ENCODE data around the gene GZMM. TPM values are rescaled to one million over a fixed set of nuclear protein-coding genes. Genes with fewer than 3 reads are reported as not detected.

The GZMM gene
- total RNA-seq, 1 experiment from 2014 or later, result 0.38 TPM

DNA sequence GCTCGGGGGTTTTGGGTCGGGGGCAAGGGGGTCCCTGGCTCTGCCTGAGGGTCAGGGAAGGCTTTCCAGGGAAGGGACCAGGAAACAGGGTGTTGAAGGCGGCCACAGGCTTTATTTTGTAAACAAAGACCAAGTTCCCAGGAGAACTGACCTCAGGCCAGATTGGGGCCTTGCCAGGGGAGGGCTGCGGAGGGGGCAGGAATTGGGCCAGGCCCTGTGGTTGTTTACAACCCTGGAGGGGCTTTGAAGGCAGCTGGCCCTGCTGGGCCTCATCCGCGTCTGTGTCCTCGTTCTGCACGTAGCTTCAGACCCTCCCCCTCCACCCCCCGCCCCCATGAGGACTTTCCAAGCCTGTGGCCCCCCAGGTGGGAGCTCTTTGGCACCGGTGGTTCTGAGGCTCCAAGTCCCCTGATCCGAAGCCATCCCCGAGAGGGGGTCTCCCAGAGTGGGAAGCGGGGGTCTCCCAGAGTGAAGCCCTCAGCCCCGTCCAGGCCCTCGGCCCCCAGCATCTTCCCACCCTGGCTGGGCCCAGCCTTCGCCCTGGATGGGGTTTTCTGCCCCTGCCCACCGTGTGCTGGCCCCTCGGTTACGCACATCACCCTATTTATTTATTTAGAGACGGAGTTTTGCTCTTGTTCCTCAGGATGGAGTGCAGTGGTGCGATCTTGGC, 15.1 kb downstream of the GZMM start:
- Histone ChIP-seq H3K36me3 (replicated peaks; ENCODE audit: control insufficient read depth, insufficient read depth, low read length) (no peaks in the 10 kb centered on the region), H3K4me3 (ENCODE audit: insufficient read depth, low read depth, low read length) (no peak overlapping the region), H3K27me3 (ENCODE audit: control insufficient read depth, insufficient read depth, low read length) (no peaks in the 10 kb centered on the region)
- DNase-seq, result no peak

DNA sequence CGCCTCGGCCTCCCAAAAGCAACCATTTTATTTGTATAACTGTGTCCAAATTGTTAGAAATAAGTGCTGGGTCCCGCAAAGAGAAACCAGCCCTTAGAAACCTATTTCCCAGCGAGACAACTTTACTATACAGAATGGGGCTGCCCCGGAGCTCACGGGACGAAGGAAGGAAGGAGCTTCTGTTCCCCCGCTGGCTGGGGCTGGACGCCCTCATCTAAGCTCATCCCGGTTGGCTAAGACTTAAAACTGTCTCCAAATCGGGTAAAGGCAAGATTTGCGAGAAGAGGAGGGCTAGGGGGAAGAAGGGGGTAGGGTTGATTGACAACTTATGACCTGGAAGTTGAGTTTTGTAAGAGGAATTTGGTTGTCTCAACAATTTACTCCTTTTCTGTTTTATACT, 16.3 kb downstream of the GZMM start:
- no peaks in the 10 kb centered on the region for H3K36me3 ChIP-seq (replicated peaks; ENCODE audit: control insufficient read depth, insufficient read depth, low read length)
- H3K27me3 ChIP-seq (ENCODE audit: control insufficient read depth, insufficient read depth, low read length), result no peaks in the 10 kb centered on the region
- H3K4me3 ChIP-seq (ENCODE audit: insufficient read depth, low read depth, low read length), result no peak overlapping the region
- no peak for DNase-seq

DNA sequence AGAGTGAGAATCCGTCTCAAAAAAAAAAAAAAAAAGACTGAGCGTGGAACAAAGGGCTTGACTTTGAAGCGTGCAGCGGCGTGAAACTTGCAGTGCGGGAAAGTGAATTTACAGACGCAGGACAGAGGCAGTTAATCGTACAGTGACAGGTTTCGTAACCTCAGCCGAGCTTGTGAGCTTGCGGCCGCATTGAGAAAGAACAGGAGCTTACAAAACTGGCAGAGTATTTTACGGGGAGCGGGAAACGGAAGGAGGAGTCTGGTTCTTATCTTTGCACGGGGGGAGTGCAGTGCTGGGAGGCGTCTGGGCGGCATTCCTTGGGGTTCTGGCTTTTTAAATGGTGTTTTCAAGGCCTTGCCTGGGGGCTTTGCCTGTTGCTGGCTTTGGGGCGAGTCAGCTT, 22.6 kb downstream of the GZMM start:
- Histone ChIP-seq H3K36me3 (replicated peaks; ENCODE audit: control insufficient read depth, insufficient read depth, low read length) (no peaks in the 10 kb centered on the region), H3K27me3 (ENCODE audit: control insufficient read depth, insufficient read depth, low read length) (no peaks in the 10 kb centered on the region), H3K4me3 (ENCODE audit: insufficient read depth, low read depth, low read length) (no peak overlapping the region)
- DNase-seq, result no peak

DNA sequence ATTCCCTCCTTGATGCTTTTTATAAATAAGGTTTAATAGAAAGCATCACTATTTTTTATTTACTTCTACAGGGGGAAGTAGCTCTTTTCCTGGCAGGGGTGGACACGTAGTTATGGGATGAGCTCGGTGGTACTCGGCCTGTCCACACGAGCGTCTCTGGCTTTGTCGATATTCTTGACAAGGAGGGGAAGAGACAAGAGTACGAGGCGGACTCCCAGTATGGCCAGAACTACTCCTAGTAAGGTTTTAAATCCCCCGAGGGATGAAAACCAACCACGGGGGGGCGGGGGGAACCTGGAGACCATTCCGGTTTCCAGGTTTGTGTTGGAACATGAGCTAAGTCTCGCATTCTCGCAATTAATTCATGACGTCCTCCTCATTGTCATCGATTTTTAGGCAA, 23.0 kb downstream of the GZMM start:
- Histone ChIP-seq H3K27me3 (ENCODE audit: control insufficient read depth, insufficient read depth, low read length) (no peaks in the 10 kb centered on the region), H3K36me3 (replicated peaks; ENCODE audit: control insufficient read depth, insufficient read depth, low read length) (no peaks in the 10 kb centered on the region), H3K4me3 (ENCODE audit: insufficient read depth, low read depth, low read length) (no peak overlapping the region)
- no peak for DNase-seq

DNA sequence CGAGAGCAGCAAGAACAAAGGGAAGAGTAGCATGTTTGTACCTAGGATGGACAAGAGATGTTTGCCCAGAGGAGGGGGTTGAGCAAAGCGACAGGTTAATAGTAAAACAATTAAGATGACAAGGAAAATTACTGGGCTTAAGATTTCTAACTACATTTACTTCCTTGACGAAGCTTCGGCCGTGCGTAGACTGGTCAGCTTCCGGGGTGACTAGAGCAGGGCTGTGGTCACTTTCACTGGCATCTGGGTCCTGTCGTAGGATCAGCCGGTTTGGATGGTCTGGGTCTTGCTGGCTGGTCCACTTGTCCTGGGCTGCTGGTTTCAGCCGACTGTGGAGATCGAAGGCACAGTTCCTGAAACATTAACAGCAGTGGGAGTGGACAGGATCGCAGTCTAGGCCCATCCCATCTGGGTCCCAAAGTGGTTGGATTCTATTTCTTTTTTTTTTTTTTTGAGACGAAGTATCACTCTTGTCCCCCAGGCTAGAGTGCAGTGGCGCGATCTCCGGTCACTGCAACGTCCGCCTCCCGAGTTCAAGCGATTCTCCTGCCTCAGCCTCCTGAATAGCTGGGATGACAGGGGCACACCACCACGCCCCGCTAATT, 23.5 kb downstream of the GZMM start:
- Histone ChIP-seq H3K27me3 (ENCODE audit: control insufficient read depth, insufficient read depth, low read length) (no peaks in the 10 kb centered on the region), H3K4me3 (ENCODE audit: insufficient read depth, low read depth, low read length) (no peak overlapping the region), H3K36me3 (replicated peaks; ENCODE audit: control insufficient read depth, insufficient read depth, low read length) (no peaks in the 10 kb centered on the region)
- no peak for DNase-seq

DNA sequence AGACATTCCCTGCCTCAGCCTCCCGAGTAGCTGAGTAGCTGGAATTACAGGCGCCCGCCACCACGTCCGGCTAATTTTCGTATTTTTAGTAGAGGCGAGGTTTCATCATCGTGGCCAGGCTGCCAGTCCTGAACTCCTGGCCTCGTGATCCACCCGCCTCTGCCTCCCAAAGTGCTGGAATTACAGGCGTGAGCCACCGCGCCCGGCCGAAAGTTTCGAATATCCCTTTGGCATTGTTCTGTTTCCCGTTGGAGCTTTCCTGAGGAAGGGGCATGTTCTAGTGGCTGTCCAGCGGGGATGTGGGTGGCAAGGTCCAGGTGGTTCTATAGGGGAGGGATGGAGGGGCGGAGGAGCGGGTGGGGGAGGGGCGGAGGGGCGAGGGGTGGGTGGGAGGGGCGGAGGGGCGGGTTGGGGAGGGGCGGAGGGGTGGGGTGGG, 26.4 kb downstream of the GZMM start:
- H3K36me3 ChIP-seq (replicated peaks; ENCODE audit: control insufficient read depth, insufficient read depth, low read length), result no peaks in the 10 kb centered on the region
- H3K4me3 ChIP-seq (ENCODE audit: insufficient read depth, low read depth, low read length), result no peak overlapping the region
- no peaks in the 10 kb centered on the region for H3K27me3 ChIP-seq (ENCODE audit: control insufficient read depth, insufficient read depth, low read length)
- DNase-seq, result peak; percentile 90

DNA sequence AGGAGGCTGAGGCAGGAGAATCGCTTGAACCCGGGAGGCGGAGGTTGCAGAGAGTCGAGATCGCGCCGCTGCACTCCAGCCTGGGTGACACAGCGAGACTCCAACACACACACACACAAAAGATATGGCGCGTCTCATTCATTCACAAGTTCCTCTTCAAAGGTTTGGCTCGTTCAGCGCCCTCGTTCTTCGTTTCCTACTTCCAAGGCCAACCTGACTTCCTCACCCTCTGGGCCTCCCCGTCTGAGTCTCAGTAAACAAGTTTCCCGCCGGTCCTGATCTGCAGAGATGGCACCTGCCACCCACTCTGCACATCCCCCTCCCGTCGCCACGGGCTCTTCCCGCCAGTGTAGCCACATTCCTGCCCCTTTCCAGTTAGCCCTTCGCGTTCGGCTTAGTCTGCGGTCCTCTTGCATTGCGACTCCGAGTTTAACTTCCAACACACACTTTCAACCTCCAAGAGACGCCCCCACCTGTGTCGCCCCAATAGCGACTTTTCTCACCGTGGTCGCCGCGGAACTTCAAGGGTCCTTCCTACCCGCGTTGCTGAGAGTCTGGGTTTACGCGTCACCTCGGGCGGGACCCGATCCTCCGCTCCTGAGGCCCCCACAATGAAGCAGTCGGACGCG, 27.2 kb downstream of the GZMM start:
- H3K36me3 ChIP-seq (replicated peaks; ENCODE audit: control insufficient read depth, insufficient read depth, low read length), result no peaks in the 10 kb centered on the region
- H3K27me3 ChIP-seq (ENCODE audit: control insufficient read depth, insufficient read depth, low read length), result no peaks in the 10 kb centered on the region
- H3K4me3 ChIP-seq (ENCODE audit: insufficient read depth, low read depth, low read length), result peak overlapping the region; percentile 49
- DNase-seq, result peak; percentile 82

DNA sequence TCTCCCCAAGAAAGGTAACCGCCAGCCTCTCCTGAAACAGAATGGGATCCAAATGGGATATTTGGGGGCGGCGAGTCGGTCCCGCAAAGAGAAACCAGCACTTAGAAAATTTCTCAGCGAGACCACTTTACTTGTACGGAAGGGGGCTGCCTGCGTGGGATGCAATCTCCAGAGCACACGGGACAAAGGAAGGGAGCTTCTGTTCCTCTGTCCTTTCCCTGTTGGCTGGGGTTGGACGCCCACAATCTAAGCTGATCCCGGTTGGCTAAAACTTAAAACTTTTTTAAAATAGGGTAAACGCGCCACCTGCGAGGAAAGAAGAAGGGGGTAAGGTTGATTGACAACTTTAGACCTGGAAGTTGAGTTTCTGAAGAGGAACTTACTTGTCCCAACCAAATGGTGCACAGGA, 27.7 kb downstream of the GZMM start:
- Histone ChIP-seq H3K27me3 (ENCODE audit: control insufficient read depth, insufficient read depth, low read length) (no peaks in the 10 kb centered on the region), H3K4me3 (ENCODE audit: insufficient read depth, low read depth, low read length) (peak overlapping the region; percentile 49), H3K36me3 (replicated peaks; ENCODE audit: control insufficient read depth, insufficient read depth, low read length) (no peaks in the 10 kb centered on the region)
- no peak for DNase-seq

DNA sequence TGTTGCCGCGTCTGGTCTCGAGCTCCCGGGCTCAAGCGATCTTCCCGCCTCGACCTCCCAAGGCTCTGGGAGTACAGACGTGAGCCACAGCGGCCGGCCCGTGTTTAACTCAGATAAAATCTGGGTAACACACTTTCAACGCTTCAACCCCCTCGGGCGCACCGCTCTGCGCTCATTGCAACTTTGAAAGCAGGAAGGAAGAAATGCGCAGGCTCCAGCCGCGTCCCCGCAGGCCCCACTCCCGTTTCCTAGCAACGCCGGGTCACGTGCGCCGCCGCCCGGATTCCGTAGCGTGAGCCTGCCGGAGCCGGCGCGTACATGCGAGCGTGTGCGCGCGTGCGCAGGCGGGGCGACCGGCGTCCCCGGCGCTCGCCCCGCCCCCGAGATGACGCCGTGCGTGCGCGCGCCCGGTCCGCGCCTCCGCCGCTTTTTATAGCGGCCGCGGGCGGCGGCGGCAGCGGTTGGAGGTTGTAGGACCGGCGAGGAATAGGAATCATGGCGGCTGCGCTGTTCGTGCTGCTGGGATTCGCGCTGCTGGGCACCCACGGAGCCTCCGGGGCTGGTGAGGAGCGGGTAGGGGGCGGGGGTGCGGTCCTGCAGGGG, 28.4 kb downstream of the GZMM start, which contains the start of gene BSG:
Gene BSG (plus strand): TSS at position 457 of the 603 bp plus-strand sequence. CDS start 39 bp downstream, at position 496.
- peak within 1 kb of the TSS; percentile 98 for H3K4me3 ChIP-seq (ENCODE audit: insufficient read depth, low read depth, low read length)
- 0 out of 2 replicates have a peak, but pooled peaks cover 2% of the 10 kb centered on the region for H3K36me3 ChIP-seq (replicated peaks; ENCODE audit: control insufficient read depth, insufficient read depth, low read length)
- DNase-seq, result peak; percentile 100
- H3K27me3 ChIP-seq (ENCODE audit: control insufficient read depth, insufficient read depth, low read length), result no peaks in the 10 kb centered on the region

DNA sequence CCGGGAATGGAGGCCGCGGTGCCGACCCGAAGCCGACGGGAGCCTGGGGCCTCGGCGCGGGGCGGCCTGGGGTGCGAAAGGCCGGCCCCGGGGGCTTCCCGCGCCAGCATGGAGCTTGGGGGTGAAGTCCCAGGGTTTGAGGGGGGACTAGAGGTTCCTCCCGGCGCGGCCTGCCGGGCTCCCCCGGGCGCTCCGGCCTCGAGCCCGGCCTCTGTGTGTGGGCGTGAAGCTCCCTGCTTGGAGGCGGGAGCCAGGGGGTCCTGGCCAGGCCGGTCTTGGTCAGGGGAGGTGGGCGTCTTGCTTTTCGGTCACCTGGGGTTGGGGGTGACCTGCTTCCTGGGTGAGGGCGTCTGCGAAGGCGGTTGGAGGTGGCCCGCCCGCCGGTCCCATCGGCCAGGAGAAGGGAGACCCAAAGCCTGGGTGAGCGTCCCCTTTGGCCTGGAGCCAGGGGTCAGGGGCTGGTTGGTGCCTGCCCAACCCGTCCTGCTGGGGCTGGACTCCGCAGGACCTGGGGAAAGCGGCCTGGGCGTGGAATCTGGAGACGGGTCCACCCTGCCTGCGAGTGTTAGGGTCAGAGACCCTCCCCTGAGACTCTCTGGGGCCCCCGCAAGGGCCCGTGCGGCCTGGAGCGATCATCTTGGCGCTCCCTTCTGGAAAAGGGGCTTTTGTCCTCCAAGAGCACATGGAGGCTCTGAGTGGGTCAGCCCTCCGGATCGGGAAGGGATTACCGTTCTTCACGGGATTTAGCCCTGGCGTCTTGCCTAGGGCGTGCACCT, 29.1 kb downstream of the GZMM start:
- Histone ChIP-seq H3K27me3 (ENCODE audit: control insufficient read depth, insufficient read depth, low read length) (no peaks in the 10 kb centered on the region), H3K4me3 (ENCODE audit: insufficient read depth, low read depth, low read length) (peak overlapping the region; percentile 98), H3K36me3 (replicated peaks; ENCODE audit: control insufficient read depth, insufficient read depth, low read length) (0 out of 2 replicates have a peak, but pooled peaks cover 2% of the 10 kb centered on the region)
- DNase-seq, result peak; percentile 79

DNA sequence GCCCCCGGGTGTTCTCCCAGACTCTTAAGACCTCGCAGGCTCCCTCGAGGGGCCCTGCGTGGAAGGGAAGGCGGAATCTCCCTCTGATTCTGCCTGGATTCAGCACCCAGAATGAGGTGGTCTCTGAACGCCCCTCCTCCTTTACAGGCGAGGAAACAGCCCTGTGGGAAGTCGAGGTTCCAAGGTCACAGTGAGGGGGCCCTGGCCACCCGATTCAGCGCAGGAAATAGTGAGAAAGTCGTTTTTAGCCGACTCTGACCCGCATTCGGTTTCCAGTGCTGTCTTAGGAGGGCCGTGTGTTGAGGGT, 29.6 kb downstream of the GZMM start:
- no peaks in the 10 kb centered on the region for H3K27me3 ChIP-seq (ENCODE audit: control insufficient read depth, insufficient read depth, low read length)
- DNase-seq, result no peak
- peak overlapping the region; percentile 98 for H3K4me3 ChIP-seq (ENCODE audit: insufficient read depth, low read depth, low read length)
- H3K36me3 ChIP-seq (replicated peaks; ENCODE audit: control insufficient read depth, insufficient read depth, low read length), result 0 out of 2 replicates have a peak, but pooled peaks cover 2% of the 10 kb centered on the region

DNA sequence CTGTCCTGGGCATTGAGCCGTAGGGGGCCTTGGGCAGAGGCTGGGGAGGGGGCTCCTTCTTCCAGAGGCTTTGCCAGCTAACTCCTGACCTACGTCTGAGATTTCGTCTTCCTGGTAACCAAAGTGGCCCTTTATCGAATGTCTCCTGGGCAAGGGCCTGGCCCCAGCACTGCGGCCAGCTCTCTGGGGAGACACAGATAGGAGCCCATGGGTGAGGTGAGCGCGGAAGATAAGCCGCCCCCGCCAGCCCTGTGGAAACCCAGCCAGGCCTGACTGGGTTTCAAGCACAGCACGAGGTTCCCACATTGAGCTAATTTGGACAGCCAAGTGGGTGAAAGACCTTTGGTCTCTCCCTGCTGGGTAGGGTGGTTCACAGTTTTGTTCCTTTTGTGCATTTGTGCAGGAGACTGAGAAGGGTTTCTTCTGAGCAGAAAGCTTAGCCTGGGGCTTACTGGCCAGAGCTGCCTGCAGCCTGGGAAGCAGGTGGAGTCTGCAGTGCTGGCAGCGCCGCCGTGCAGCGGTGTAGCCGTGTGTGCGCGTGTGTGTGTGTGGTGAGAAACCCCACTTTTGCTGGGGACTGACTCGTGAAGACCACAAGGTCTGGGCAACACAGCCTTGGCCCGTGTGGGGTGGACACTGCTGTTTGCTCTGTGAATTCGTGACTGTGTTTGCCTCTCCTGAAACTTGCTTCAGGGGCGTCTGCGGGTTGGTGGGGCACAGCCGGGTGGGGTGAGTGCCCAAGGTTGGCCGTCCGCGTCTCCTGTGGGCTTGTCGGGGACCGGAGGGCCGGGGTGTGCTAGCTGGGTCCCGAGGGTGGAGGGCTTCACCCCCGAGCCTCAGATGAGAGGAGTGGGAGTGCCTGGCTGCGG, 31.0 kb downstream of the GZMM start:
- Histone ChIP-seq H3K36me3 (replicated peaks; ENCODE audit: control insufficient read depth, insufficient read depth, low read length) (peaks cover 2% of the 10 kb centered on the region; the same call in 1 of the 2 replicates), H3K27me3 (ENCODE audit: control insufficient read depth, insufficient read depth, low read length) (no peaks in the 10 kb centered on the region), H3K4me3 (ENCODE audit: insufficient read depth, low read depth, low read length) (peak overlapping the region; percentile 30)
- DNase-seq, result no peak

DNA sequence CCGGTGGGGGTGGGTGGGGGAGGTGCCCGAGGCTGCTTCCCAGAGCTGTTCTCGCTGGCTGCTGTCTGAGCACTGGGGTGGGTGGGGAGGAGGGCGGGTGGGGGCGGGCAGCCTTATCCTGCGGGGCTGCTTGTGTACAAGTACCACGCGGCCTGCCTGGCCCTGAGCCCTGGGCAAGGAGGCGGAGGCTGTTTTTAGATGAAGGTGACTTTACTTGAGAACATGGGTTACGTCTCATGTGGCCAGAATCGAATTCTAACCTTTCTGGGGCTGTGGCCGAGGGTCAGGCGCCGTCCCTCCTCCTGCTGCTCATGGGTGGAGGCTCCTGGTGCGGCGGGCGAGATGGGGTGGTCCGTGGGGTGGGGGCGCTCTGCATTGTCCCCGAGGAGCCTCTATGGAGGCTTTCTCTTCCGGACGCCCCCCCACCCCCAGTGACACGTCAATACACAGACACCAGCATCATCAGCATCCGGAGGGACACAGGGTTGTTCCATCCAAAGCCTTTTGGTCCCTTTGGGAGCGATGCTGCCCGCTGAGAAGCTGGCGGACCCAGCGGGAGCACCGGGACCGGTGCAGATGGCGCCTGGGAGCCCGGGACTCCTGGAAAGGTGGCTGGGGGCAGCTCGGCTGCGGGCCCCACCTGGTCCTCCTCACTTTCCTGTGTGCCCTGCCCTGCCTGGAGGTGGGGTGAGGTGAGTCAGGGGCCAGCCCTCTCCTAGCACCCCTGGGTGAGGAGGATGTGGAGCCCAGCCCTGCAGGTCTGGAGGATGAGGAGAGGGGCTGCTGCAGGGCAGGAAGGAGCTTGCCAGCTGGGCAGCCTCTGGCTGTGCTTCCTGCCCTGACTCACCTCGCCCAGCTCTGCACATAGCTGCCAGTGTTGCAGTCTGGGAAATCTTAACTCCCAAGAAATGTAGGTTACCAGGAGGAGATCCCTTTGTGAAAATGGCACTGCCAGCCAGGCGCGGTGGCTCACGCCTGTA, 32.0 kb downstream of the GZMM start:
- Histone ChIP-seq H3K4me3 (ENCODE audit: insufficient read depth, low read depth, low read length) (no peak overlapping the region; the same call in 1 of the 2 replicates), H3K27me3 (ENCODE audit: control insufficient read depth, insufficient read depth, low read length) (no peaks in the 10 kb centered on the region), H3K36me3 (replicated peaks; ENCODE audit: control insufficient read depth, insufficient read depth, low read length) (peaks cover 4% of the 10 kb centered on the region)
- DNase-seq, result no peak
